LNCaP clone FGC (cell line): ENCODE results near the gene RAD23B.

Experiments
- DNase-seq: peaks from one replicate; pipeline ENCODE4 v3.0.0-alpha.2; 2011; ENCODE audit warnings: low read depth
- H3K4me3 ChIP-seq: 2 replicates; pipeline ENCODE4 v1.5.1; 2011; ENCODE audit warnings: mild to moderate bottlenecking, low read depth, low read length, control low read depth
- TF ChIP-seq, protein P1 (sequence below): IDR thresholded peaks from 2 replicates; pipeline ENCODE4 v1.5.1; 2012; ENCODE audit warnings: mild to moderate bottlenecking; ENCODE audit not compliant: control insufficient read depth, insufficient read depth; ENCODE audit errors: extremely low read depth

RAD23B gene

DNA sequence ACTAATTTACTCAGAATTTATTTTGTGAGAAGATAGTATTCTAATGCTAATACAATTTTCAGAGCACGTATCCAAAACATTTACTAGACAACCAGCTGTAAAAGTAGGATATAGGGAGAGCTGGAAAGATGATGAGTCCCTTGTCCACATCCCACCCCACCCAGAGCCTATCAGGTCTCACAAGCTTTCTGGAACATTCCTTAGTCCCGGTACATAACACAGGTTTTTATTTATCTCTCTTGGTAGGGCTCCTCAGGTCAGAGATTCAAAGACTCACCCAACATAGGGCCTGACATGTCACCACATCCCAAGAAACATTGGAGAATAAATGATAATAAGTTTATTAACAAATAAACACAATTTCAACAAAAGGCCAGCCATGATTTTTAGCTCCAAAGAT, 13.8 kb upstream of the RAD23B start:
- H3K4me3 ChIP-seq = no peak overlapping the region
- no peak for DNase-seq
- TF ChIP-seq, protein P1, sequence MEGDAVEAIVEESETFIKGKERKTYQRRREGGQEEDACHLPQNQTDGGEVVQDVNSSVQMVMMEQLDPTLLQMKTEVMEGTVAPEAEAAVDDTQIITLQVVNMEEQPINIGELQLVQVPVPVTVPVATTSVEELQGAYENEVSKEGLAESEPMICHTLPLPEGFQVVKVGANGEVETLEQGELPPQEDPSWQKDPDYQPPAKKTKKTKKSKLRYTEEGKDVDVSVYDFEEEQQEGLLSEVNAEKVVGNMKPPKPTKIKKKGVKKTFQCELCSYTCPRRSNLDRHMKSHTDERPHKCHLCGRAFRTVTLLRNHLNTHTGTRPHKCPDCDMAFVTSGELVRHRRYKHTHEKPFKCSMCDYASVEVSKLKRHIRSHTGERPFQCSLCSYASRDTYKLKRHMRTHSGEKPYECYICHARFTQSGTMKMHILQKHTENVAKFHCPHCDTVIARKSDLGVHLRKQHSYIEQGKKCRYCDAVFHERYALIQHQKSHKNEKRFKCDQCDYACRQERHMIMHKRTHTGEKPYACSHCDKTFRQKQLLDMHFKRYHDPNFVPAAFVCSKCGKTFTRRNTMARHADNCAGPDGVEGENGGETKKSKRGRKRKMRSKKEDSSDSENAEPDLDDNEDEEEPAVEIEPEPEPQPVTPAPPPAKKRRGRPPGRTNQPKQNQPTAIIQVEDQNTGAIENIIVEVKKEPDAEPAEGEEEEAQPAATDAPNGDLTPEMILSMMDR = no peak

GRCh38 chr9:107269681-107270080, 13.4 kb upstream of the RAD23B start:
- TF ChIP-seq, protein P1 = no peak
- no peak for DNase-seq
- H3K4me3 ChIP-seq = no peak overlapping the region

DNA sequence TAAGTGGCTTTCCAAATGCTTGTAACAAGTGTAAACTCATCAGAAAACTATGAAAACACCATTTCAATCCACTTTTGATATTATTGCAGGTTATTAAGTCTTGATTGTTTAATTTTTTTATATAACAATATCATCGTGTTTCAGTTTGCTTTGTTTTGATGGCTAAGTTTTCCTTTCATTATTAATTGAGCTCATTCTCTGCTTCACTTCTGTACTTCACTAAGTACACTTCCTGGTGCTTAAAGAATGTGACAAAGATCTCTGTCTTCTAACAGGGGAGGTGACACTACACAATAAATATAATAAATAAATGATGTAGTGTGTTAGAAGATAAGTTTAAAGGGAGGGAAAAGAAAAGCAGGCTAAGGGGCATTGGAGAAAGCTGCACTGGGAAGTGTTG, 13.0 kb upstream of the RAD23B start:
- TF ChIP-seq, protein P1 = no peak
- H3K4me3 ChIP-seq = no peak overlapping the region
- DNase-seq = no peak

GRCh38 chr9:107270580-107270979, 12.5 kb upstream of the RAD23B start:
- H3K4me3 ChIP-seq = no peak overlapping the region
- DNase-seq = no peak
- TF ChIP-seq, protein P1 = no peak

DNA sequence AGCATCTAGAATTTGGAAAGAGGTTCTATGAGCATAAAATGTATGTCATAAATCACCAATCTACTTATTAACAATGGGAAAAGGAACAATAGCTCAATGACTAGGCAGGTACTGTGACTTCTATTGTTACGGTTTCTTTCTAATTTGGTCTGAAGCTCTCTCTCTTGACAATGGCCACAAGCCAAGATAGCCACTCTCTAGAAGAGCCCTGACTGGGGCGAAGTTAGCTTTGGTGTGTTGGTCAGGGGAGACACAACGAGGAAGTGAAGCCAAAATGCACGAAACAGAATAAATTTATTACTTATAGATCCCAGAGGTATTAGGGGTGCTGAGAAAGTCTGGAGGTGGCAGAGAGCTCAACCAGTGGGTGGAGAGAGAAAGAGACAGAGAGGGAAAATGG, 9.4 kb upstream of the RAD23B start:
- DNase-seq = no peak
- no peak overlapping the region for H3K4me3 ChIP-seq
- TF ChIP-seq, protein P1 = no peak

DNA sequence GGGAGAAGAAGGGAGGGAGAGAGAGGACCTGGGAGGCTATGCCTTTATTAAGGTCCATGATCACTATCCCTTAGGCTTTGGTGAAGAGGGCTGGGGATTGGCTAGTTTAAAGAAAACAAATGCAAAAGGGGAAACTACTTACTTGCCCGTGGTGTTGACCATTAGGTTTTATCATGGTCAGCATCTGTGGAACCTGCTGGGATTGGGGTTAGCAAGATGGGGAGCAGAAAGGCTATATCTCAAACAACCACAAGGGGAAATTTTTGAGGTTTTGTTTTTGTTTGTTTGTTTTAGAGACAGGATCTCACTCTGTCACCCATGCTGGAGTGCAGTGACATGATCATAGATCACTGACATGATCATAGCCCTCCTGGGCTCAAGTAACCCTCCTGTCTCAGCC, 9.0 kb upstream of the RAD23B start:
- no peak for DNase-seq
- no peak overlapping the region for H3K4me3 ChIP-seq
- TF ChIP-seq, protein P1 = no peak

DNA sequence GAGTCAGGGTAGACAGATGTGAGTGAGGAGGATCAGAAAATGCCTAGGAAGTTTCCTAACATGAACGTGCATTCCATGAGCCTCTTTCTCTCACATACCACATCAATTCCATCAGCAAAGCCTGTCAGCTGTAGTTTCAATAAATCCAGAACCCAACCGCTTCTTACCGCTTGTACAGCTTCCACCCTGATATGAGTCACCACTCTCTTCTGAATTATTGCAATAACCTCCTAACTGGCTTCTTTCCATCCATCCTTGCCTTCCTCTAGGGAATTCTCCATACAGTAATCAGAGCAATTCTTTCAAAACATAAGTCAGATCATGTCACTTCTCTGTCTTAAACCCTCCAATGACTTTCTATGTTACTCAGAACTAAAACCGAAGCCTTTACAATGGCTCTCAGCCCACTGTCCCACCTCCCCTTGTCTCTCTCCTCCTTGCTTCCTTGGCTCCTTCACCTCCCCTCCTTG, 8.1 kb upstream of the RAD23B start:
- H3K4me3 ChIP-seq = no peak overlapping the region
- DNase-seq = no peak
- TF ChIP-seq, protein P1 = no peak
